GM19324 (cell line): ENCODE data around the gene CASTOR2.
"Not testable (repeated sequence)": the region's sequence is repeated elsewhere in the genome, so short reads cannot be mapped to it uniquely, and the experiment has no call there.

Experiments
- ATAC-seq: cut with Tn5 transposase; IDR thresholded peaks from one replicate; pipeline ENCODE4 v1.9.1; 2021; ENCODE audit warnings: mild to moderate bottlenecking, moderate library complexity; ENCODE audit not compliant: unreplicated experiment, low FRiP score

The CASTOR2 gene

GRCh38 chr7:75048435-75049379 is 84.2 kb downstream of the CASTOR2 start:
- no peak for ATAC-seq

DNA sequence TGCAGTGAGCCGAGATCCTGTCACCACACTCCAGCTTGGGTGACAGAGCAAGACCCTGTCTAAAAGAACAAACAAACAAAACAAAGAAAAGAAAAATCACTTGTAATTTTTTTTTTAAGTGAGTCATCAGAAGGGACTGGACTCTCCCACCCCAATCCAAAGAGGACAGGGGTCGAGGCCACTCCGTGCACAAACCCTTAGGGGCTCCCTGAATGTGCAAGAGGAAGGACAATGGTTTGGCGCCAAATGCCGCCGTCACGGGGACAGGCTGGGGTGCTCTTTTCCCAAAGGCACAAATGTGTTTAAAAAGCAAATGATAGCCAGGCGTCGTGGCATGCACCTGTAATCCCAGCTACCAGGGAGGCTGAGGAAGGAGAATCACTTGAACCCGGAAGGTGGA is 85.3 kb downstream of the CASTOR2 start:
- no peak for ATAC-seq

DNA sequence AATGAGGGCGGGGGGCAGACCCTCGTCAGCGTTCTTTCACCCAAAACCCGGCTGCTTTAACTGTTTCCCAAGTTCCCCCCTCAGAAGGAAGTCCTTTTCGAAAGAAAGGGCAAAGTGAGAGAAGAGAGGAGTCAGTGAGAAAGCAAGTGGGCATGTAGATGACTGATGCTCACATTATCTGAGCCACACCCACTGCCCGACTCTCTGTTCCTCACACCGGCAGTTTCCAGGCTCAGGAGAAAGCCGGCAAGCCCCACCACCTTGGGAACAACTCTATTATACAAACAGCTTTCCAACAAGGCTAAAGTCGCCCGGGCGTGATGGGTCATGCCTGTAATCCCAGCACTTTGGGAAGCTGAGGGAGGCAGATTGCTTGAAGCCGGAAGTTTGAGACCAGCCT is 86.0 kb downstream of the CASTOR2 start:
- no peak for ATAC-seq

GRCh38 chr7:75054744-75055143 is 90.2 kb downstream of the CASTOR2 start:
- no peak for ATAC-seq

DNA sequence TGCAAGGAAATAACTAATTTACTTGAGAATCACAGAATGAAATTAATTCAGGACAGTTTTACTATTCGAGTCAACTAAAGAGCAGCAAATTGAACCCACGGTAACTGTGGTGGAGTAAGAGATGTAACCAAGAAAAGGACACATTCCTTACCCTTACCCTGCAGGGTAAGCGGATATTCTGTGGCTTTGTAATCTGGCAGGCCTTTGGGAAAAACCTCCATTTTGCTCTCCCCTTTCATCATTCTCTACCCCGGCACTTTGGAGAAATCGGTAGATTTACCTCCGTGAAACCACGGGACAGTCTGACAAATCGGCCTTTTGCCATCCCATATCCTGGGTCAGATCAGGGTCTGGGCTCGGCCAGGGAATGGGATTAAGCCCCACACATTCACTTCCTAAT is 90.7 kb downstream of the CASTOR2 start:
- no peak for ATAC-seq

- no peak for ATAC-seq
Measured at GRCh38 chr7:75055830-75056772, 91.6 kb downstream of the CASTOR2 start.

- ATAC-seq, result no peak
Measured at GRCh38 chr7:75058406-75058805, 93.9 kb downstream of the CASTOR2 start.

- no peak for ATAC-seq
Measured at GRCh38 chr7:75064291-75064690, 99.8 kb downstream of the CASTOR2 start.

GRCh38 chr7:75064801-75065200 is 100.3 kb downstream of the CASTOR2 start:
- ATAC-seq, result no peak

DNA sequence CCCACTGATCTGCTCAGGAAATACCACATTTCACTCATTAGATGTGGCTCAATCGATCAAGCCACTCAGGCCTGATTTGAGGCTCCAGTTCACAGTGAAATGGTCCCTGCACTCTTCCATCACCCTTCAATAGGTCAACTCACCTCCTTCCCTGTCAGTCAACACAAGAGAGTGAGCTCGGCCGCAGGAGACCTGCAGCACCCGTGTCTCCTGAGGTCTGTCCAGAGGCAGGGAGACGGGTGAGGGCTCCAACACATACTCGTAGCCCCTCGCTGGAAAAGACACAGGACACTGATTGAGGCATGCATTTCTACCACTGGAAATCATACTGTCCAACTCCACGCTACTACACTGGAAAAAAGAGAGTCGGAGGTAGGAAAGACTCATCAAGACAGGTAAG is 102.0 kb downstream of the CASTOR2 start:
- no peak for ATAC-seq

DNA sequence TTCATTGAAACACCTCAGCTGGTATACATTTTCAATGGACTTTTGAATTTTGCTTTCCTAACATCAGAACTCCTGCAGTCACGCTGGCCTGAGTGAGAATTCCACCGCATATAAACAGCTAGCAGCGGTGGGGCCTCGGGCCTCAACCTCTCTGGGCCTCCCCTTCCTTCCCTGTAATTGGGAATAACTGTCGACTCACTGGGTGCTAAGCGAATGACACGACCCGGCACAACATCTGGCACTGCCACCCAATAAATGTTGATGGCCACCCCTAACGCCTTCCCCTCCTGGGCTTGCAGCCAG is 108.4 kb downstream of the CASTOR2 start:
- ATAC-seq, result no peak

DNA sequence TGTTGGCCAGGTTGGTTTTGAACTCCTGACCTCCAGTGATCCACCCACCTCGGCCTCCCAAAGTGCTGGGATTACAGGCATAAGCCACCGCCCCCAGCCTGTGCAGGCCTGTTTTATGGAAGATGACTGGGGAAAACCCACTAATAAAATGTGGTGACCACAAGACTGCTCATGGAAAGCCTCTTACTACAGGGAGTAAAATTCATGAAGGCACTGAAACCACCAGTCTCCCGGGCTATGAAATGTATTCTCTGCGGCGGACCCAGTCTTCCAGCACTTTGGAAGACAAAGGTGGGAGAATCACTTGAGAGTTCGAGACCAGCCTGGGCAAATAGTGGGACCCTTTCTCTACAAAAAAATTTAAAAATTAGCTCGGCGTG is 109.7 kb downstream of the CASTOR2 start:
- not testable (repeated sequence) for ATAC-seq
